Mammary epithelial cell (primary cell): ENCODE data around the gene TRAPPC14.

Source experiments
- CTCF ChIP-seq, 2 donors: IDR thresholded peaks in 1 of 2; conservative IDR thresholded peaks in 1 of 2; 2 replicates each; pipeline ENCODE4 v1.5.1; 2011 to 2012; ENCODE audit warnings: inconsistent platforms in 2 of 2, low read length in 2 of 2, mild to moderate bottlenecking in 2 of 2, control low read depth in 1 of 2, low read depth in 1 of 2; ENCODE audit not compliant: insufficient read depth in 1 of 2; ENCODE audit errors: extremely low read depth in 1 of 2
- EZH2 ChIP-seq: IDR thresholded peaks from 2 replicates; pipeline ENCODE4 v1.6.1; 2012; ENCODE audit warnings: low read length, inconsistent platforms, borderline replicate concordance

GRCh38 chr7:100156331-100157068, 2.0 kb downstream of the TRAPPC14 start:
- no peak for TF ChIP-seq CTCF (conservative IDR thresholded peaks at IDR 0.05 in 1 of 2, IDR thresholded peaks at IDR 0.05 in 1 of 2; ENCODE audit: extremely low read depth in 1 of 2, insufficient read depth in 1 of 2, low read depth in 1 of 2, low read length in 2 of 2)
- no peak for TF ChIP-seq EZH2
